ENCODE measurements around the gene PDCL2.

- TF ChIP-seq CTCF (IDR thresholded peaks at IDR 0.05 in 4 of 5, conservative IDR thresholded peaks at IDR 0.05 in 1 of 5) (no peak), POLR2A (IDR thresholded peaks at IDR 0.05) (no peak)
These were observed 46.9 kb downstream of the PDCL2 start for GRCh38 chr4:55545151-55545550.

Measured in gastrocnemius medialis (tissue), 4 donors.